Calu3 (cell line): ENCODE data around the gene CCL21. TPM values are rescaled to one million over a fixed set of nuclear protein-coding genes. Genes with fewer than 3 reads are reported as not detected.
"Not testable (repeated sequence)": the region's sequence is repeated elsewhere in the genome, so short reads cannot be mapped to it uniquely, and the experiment has no call there.

Experiments used
- BruUV-seq: library from RNA; stranded (reverse); fragments of 400-500 nt; replicated peaks from 2 replicates; lab custom pipeline; 2021; lab: Mats Ljungman, UMichigan
- CTCF ChIA-PET: fragments of 300-600 bp; sonication (Branson Sonifier 250); formaldehyde crosslinking; loops from one replicate; lab custom pipeline; 2022; ENCODE audit warnings: antibody characterized with exemption; lab: Charles Lee
- DNase-seq: peaks from one replicate; pipeline ENCODE4 v3.0.0; 2022
- H3K27ac Mint-ChIP-seq: one replicate; pipeline ENCODE4 v1.8.0; 2022; ENCODE audit warnings: mixed read lengths; ENCODE audit not compliant: unreplicated experiment
- H3K27me3 Mint-ChIP-seq: one replicate; pipeline ENCODE4 v1.8.0; 2022; ENCODE audit warnings: mixed read lengths; ENCODE audit not compliant: unreplicated experiment
- H3K36me3 Mint-ChIP-seq: one replicate; pipeline ENCODE4 v1.8.0; 2022; ENCODE audit warnings: mild to moderate bottlenecking, moderate library complexity, mixed read lengths; ENCODE audit not compliant: insufficient read depth, unreplicated experiment
- H3K4me1 Mint-ChIP-seq: one replicate; pipeline ENCODE4 v1.8.0; 2022; ENCODE audit warnings: mild to moderate bottlenecking, low read depth, mixed read lengths; ENCODE audit not compliant: unreplicated experiment
- H3K4me3 Mint-ChIP-seq: one replicate; pipeline ENCODE4 v1.8.0; 2022; ENCODE audit warnings: mild to moderate bottlenecking, low read depth, moderate library complexity, mixed read lengths; ENCODE audit not compliant: unreplicated experiment
- H3K9me3 Mint-ChIP-seq: one replicate; pipeline ENCODE4 v1.8.0; 2022; ENCODE audit warnings: low read depth, mixed read lengths; ENCODE audit not compliant: unreplicated experiment
- intact Hi-C: fragments of 100-400 bp; cut with micrococcal nuclease; formaldehyde crosslinking; loops from one replicate; pipeline ENCODE4 v1.10.0; 2022; ENCODE audit not compliant: unreplicated experiment
- total RNA-seq: library from RNA; stranded (reverse); gene quantifications from 2 replicates; pipeline ENCODE4 v1.2.3, GENCODE V29; 2022
- TF ChIP-seq, protein P1 (sequence below): fragments of 200-600 bp; IDR thresholded peaks from one replicate; pipeline ENCODE4 v1.8.0; 2022; ENCODE audit warnings: antibody characterized with exemption; ENCODE audit not compliant: unreplicated experiment

CCL21 gene
- total RNA-seq, 1 experiment from 2014 or later, result not detected

DNA sequence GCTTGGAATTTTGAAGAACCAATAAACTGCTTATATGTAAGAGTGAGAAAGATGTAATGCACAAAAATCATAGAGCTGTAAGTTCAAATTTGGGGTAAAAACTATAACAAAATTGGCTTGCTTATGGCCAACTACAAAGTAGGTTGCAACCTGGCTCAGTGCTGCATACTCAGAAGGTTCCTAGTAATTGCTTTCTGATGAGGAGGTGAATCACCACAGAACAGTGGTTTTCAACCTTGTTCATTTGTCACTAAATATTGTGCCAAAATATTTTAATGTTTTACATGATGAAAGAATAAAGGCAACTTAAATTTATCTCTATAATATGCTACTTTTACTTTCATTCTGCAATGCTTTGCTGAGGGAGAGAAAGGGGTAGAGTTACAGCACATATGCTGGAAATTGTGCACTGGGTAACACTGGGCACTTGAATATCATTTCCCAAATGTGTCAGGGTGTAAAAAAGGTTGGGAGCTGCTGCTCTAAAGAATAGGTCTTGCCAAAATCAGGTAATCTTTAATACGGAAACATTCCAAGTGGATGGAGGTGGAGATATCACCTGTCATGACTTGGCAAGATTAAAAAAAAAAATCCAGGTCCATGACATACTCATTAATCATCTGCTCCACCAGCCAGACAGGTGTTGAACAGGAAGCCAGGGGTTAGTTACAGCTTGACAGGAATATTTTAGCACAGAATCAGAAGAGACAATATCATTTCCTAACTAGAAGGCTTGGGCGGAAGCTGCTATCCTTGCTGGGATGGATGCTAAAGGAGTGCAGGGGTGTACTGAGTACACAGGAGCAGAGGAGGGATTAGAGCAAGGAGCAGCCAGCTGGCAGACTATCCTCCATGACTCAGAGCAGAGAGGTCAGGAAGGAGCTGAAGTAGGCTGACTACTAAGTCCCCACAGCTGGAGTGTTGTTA lies 34.6 kb upstream of the CCL21 start:
- peak; percentile 17 for DNase-seq
- H3K27ac Mint-ChIP-seq, result peak overlapping the region; percentile 60
- H3K4me3 Mint-ChIP-seq, result peak overlapping the region; percentile 41
- intact Hi-C loops, result no loop called here
- CTCF ChIA-PET, result interaction anchor here (1.0 kb wide), 1 partner anchor 42 kb away, joined by 3 read pairs; no protein-coding TSS in a partner anchor
- TF ChIP-seq, protein P1, sequence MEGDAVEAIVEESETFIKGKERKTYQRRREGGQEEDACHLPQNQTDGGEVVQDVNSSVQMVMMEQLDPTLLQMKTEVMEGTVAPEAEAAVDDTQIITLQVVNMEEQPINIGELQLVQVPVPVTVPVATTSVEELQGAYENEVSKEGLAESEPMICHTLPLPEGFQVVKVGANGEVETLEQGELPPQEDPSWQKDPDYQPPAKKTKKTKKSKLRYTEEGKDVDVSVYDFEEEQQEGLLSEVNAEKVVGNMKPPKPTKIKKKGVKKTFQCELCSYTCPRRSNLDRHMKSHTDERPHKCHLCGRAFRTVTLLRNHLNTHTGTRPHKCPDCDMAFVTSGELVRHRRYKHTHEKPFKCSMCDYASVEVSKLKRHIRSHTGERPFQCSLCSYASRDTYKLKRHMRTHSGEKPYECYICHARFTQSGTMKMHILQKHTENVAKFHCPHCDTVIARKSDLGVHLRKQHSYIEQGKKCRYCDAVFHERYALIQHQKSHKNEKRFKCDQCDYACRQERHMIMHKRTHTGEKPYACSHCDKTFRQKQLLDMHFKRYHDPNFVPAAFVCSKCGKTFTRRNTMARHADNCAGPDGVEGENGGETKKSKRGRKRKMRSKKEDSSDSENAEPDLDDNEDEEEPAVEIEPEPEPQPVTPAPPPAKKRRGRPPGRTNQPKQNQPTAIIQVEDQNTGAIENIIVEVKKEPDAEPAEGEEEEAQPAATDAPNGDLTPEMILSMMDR, result no peak
- H3K9me3 Mint-ChIP-seq, result no peaks in the 10 kb centered on the region
- H3K27me3 Mint-ChIP-seq, result no peaks in the 10 kb centered on the region
- no TSS peak for BruUV-seq
- peaks cover 11% of the 10 kb centered on the region for H3K4me1 Mint-ChIP-seq
- no peaks in the 10 kb centered on the region for H3K36me3 Mint-ChIP-seq

DNA sequence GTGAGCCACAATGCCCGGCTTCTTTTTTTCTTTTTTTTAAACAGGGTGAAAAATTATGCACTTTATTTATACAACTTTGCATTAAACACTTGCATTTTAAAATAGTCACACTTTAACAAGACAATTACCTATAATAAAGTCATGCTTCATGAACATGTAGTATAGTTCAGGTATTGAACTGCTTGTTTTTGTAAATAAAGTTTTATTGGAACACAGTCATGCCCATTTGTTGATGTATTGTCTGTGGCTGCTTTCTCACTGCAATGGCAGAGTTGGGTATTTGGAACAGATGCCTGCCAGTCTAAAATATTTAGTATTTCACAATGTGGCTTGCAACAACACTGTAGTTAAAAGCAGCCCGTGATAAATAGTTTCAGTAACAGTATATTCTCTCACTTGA lies 32.8 kb upstream of the CCL21 start:
- BruUV-seq, result no TSS peak
- Mint-ChIP-seq H3K4me3 (no peak overlapping the region), H3K9me3 (no peaks in the 10 kb centered on the region), H3K27me3 (peaks cover 6% of the 10 kb centered on the region), H3K36me3 (no peaks in the 10 kb centered on the region), H3K4me1 (peaks cover 11% of the 10 kb centered on the region), H3K27ac (no peak overlapping the region)
- TF ChIP-seq, protein P1, result no peak
- CTCF ChIA-PET, result no interaction called here
- no peak for DNase-seq
- intact Hi-C loops, result no loop called here

DNA sequence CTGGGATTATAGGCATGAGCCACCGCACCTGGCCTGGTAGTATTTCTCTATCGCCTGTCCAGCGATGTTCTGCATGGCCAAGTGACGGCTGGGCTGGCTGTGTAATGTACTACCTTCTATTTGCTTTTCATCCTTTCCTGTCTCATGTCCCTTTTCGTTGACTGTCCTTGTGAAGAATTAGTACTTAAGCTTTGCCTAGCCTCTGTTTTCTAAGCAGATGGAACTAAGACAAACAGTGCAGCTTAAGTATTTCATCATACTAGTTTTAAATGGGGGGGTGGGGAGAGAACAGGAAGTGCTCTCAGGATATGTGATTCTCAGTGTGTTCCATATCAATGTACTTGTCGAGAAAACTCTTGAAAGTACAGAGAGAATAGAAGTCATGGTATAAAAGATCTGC lies 31.7 kb upstream of the CCL21 start:
- Mint-ChIP-seq H3K9me3 (no peaks in the 10 kb centered on the region), H3K4me1 (peaks cover 11% of the 10 kb centered on the region), H3K27ac (no peak overlapping the region), H3K36me3 (no peaks in the 10 kb centered on the region), H3K4me3 (no peak overlapping the region), H3K27me3 (peaks cover 17% of the 10 kb centered on the region)
- DNase-seq, result no peak
- BruUV-seq, result no TSS peak
- intact Hi-C loops, result no loop called here
- CTCF ChIA-PET, result interaction anchor here (0.6 to 0.7 kb wide), 2 partner anchors 28 to 118 kb away, joined by 3 read pairs; no protein-coding TSS in a partner anchor
- TF ChIP-seq, protein P1, result no peak

DNA sequence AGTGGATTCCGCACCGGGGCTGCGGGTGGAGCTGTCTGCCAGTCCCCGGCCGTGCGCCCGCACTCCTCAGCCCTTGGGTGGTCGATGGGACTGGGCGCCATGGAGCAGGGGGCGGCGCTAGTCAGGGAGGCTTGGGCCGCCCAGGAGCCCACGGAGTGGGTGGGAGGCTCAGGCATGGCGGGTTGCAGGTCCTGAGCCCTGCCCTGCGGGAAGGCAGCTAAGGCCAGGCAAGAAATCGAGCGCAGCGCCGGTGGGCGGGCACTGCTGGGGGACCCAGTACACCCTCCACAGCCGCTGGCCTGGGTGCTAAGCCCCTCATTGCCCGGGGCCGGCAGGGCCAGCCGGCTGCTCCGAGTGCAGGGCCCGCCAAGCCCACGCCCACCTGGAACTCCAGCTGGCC lies 30.2 kb upstream of the CCL21 start:
- BruUV-seq, H3K27ac Mint-ChIP-seq, H3K9me3 Mint-ChIP-seq, H3K4me3 Mint-ChIP-seq, intact Hi-C loops, DNase-seq, H3K4me1 Mint-ChIP-seq, H3K36me3 Mint-ChIP-seq: not testable (repeated sequence)
- peaks cover 30% of the 10 kb centered on the region for H3K27me3 Mint-ChIP-seq
- CTCF ChIA-PET, result interaction anchor here (0.6 kb wide), 1 partner anchor 84 kb away, joined by 3 read pairs; no protein-coding TSS in a partner anchor
